Measurements from ENCODE around the gene MACF1. TPM values are rescaled to one million over a fixed set of nuclear protein-coding genes. Genes with fewer than 3 reads are reported as not detected.
"Not testable (repeated sequence)": the region's sequence is repeated elsewhere in the genome, so short reads cannot be mapped to it uniquely, and the experiment has no call there.

The MACF1 gene
- total RNA-seq, 1 donor from 2014 or later: 431 TPM

DNA sequence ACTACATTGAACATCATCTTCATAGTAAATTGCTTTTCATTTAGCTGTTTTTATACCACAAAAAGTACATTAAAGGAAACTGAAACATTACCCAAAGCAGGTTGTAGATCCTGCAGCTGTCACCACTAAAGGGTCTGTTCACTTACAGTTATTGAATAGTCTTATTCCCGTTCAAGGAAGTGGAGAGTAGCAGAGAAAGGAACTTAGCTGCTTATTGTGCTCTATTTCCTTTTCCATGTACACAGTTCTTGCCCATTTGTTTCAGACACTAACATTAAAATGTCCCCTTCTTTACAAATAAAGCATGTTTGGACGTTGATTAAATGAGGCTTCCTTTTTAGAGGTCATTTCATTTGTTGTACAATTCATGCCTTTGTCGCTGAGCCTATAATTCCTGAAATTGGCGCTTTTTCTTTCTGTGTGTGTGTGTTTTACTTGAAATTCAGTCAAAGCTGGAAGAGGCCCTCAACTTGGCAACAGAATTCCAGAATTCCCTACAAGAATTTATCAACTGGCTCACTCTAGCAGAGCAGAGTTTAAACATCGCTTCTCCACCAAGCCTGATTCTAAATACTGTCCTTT, 242.6 kb downstream of the MACF1 start:
- no peaks in the 10 kb centered on the region for H3K9me3 Mint-ChIP-seq (ENCODE audit: unreplicated experiment)
- no peak for DNase-seq (ENCODE audit: extremely low spot score, unreplicated experiment)
- H3K36me3 Mint-ChIP-seq (ENCODE audit: unreplicated experiment): peaks cover 69% of the 10 kb centered on the region
- TF ChIP-seq, protein P1, sequence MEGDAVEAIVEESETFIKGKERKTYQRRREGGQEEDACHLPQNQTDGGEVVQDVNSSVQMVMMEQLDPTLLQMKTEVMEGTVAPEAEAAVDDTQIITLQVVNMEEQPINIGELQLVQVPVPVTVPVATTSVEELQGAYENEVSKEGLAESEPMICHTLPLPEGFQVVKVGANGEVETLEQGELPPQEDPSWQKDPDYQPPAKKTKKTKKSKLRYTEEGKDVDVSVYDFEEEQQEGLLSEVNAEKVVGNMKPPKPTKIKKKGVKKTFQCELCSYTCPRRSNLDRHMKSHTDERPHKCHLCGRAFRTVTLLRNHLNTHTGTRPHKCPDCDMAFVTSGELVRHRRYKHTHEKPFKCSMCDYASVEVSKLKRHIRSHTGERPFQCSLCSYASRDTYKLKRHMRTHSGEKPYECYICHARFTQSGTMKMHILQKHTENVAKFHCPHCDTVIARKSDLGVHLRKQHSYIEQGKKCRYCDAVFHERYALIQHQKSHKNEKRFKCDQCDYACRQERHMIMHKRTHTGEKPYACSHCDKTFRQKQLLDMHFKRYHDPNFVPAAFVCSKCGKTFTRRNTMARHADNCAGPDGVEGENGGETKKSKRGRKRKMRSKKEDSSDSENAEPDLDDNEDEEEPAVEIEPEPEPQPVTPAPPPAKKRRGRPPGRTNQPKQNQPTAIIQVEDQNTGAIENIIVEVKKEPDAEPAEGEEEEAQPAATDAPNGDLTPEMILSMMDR (IDR thresholded peaks at IDR 0.05): no peak
- H3K4me3 Mint-ChIP-seq (ENCODE audit: unreplicated experiment): no peak overlapping the region
- H3K27me3 Mint-ChIP-seq (ENCODE audit: unreplicated experiment): no peaks in the 10 kb centered on the region
- no peak overlapping the region for H3K27ac Mint-ChIP-seq (ENCODE audit: unreplicated experiment)
- H3K4me1 Mint-ChIP-seq (ENCODE audit: unreplicated experiment): no peaks in the 10 kb centered on the region

DNA sequence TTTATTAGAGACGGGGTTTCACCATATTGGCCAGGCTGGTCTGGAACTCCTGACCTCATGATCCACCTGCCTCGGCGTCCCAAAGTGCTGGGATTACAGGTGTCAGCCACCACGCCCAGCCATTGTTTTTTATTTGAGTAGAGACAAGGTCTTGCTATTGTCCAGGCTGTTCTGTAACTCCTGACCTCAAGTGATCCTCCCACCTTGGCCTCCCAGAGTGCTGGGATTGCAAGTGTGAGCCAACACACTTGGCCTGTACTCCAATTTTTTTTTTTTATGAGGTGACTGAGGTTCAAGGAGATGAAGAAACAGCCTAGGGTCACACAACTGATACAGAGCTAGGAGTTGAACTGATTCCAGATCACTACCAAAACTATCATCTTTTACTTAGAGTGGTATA, 245.5 kb downstream of the MACF1 start:
- not testable (repeated sequence) for H3K4me3 Mint-ChIP-seq (ENCODE audit: unreplicated experiment); H3K27me3 Mint-ChIP-seq (ENCODE audit: unreplicated experiment); H3K9me3 Mint-ChIP-seq (ENCODE audit: unreplicated experiment); H3K4me1 Mint-ChIP-seq (ENCODE audit: unreplicated experiment); DNase-seq (ENCODE audit: extremely low spot score, unreplicated experiment); H3K27ac Mint-ChIP-seq (ENCODE audit: unreplicated experiment)
- peaks cover 67% of the 10 kb centered on the region for H3K36me3 Mint-ChIP-seq (ENCODE audit: unreplicated experiment)

GRCh38 chr1:39450956-39451606, 246.6 kb downstream of the MACF1 start:
- H3K4me1 Mint-ChIP-seq (ENCODE audit: unreplicated experiment): no peaks in the 10 kb centered on the region
- no peak overlapping the region for H3K4me3 Mint-ChIP-seq (ENCODE audit: unreplicated experiment)
- TF ChIP-seq, protein P1 (IDR thresholded peaks at IDR 0.05): no peak
- no peak for DNase-seq (ENCODE audit: extremely low spot score, unreplicated experiment)
- no peaks in the 10 kb centered on the region for H3K27me3 Mint-ChIP-seq (ENCODE audit: unreplicated experiment)
- no peaks in the 10 kb centered on the region for H3K9me3 Mint-ChIP-seq (ENCODE audit: unreplicated experiment)
- peaks cover 72% of the 10 kb centered on the region for H3K36me3 Mint-ChIP-seq (ENCODE audit: unreplicated experiment)
- H3K27ac Mint-ChIP-seq (ENCODE audit: unreplicated experiment): no peak overlapping the region

- TF ChIP-seq, protein P1 (IDR thresholded peaks at IDR 0.05): no peak
- peaks cover 77% of the 10 kb centered on the region for H3K36me3 Mint-ChIP-seq (ENCODE audit: unreplicated experiment)
- no peaks in the 10 kb centered on the region for H3K4me1 Mint-ChIP-seq (ENCODE audit: unreplicated experiment)
Observed at GRCh38 chr1:39452081-39452480, 247.6 kb downstream of the MACF1 start.

GRCh38 chr1:39452540-39452939, 248.0 kb downstream of the MACF1 start:
- no peaks in the 10 kb centered on the region for H3K27me3 Mint-ChIP-seq (ENCODE audit: unreplicated experiment)
- no peak overlapping the region for H3K4me3 Mint-ChIP-seq (ENCODE audit: unreplicated experiment)
- no peak overlapping the region for H3K27ac Mint-ChIP-seq (ENCODE audit: unreplicated experiment)
- TF ChIP-seq, protein P1 (IDR thresholded peaks at IDR 0.05): no peak
- no peaks in the 10 kb centered on the region for H3K4me1 Mint-ChIP-seq (ENCODE audit: unreplicated experiment)
- H3K9me3 Mint-ChIP-seq (ENCODE audit: unreplicated experiment): no peaks in the 10 kb centered on the region
- H3K36me3 Mint-ChIP-seq (ENCODE audit: unreplicated experiment): peaks cover 77% of the 10 kb centered on the region
- no peak for DNase-seq (ENCODE audit: extremely low spot score, unreplicated experiment)

More at GRCh38 chr1:39452081-39452480, 247.6 kb downstream of the MACF1 start:
- Mint-ChIP-seq H3K9me3 (ENCODE audit: unreplicated experiment) (no peaks in the 10 kb centered on the region), H3K4me3 (ENCODE audit: unreplicated experiment) (no peak overlapping the region), H3K27ac (ENCODE audit: unreplicated experiment) (no peak overlapping the region), H3K27me3 (ENCODE audit: unreplicated experiment) (no peaks in the 10 kb centered on the region)
- no peak for DNase-seq (ENCODE audit: extremely low spot score, unreplicated experiment)

Data from osteocyte (in vitro differentiated cells).